GM19395 (cell line): ENCODE results near the gene TTLL11.
"Not testable (repeated sequence)": the region's sequence is repeated elsewhere in the genome, so short reads cannot be mapped to it uniquely, and the experiment has no call there.

Source experiments
- ATAC-seq: cut with Tn5 transposase; IDR thresholded peaks from one replicate; pipeline ENCODE4 v1.9.1; 2021; ENCODE audit warnings: mild to moderate bottlenecking, moderate library complexity; ENCODE audit not compliant: unreplicated experiment

TTLL11 gene

DNA sequence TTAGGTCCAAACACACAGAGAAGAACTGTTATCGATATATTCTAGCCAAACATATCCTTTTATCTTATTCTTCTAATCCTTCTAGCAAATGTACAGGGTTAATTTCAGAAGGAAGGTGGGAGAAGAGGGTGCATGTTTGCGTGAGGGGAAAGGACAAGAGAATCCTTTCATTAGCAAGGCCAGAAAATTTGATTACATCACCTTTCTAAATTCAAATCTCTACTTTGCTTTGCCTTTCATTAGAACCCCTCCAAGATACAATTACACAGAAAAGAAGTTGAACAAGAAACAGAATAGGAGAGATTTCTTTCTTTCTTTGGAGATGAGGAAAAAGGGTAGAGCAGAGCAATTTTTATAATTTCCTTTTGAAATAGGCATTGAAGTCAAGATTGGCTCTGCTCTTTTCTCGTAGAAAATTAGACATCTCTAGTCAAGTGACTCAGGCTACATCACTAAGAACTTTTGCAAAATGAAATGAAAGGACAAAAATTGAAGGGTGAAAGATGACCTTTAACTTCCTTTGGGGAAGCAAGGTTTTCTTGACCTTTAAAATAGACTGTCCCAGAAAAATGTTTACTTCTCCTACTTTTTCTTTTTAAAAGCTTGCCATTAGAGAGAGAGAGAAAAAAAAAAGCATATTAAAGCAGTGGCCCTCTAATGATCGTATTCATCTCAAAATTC lies 81.2 kb downstream of the TTLL11 start:
- no peak for ATAC-seq

DNA sequence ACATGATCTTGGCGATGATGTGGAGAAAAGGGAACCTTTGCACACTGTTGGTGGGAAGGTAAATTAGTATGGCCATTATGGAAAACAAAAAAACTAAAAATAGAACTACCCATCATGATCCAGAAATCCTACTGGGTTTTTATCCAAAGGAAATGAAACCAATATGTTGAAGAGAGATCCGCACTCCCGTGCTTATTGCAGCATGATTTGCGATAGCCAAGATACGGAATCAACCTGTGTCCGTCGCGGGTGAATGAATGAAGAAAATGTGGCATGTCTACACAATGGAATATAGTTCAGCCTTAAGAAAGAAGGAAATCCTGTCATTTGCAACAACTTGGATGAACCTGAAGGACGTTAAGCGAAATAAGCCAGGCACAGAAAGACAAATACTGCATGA lies 84.5 kb downstream of the TTLL11 start:
- no peak for ATAC-seq

DNA sequence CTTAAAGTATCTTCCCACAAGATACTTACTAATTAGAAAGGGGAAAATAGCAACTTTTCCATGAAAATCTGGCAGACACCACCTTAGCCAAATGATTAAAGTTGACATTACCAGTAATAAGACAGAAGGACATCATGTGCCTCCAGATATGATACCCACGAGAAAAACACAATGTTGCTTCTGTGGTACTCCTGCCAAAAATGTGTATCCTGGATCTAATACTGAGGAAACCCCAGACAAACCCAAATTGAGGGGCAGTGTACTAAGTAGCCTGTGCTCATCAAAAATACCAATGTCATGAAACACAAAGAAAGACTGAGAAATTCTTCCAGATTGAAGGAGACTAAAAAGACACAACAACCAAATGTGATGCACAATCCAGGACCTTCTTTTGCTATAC lies 85.3 kb downstream of the TTLL11 start:
- no peak for ATAC-seq

DNA sequence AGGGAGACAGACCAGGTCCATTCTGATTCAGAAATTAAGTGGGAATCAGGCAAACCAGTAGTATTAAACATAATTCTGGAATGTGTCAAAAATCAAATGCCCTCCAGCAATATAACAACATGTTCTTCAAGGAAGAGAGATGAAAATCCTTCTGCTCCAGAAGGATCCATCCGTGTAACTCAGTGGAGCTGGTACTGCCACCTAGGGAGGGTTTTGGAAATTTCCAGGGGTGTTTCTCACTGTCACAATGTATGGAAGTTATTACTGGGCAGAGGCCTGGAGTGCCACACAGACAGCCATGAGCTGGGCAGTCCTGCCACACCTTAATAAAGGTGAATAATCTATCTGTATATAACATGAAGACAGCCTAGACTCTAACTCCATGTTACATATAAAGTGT lies 87.5 kb downstream of the TTLL11 start:
- no peak for ATAC-seq

DNA sequence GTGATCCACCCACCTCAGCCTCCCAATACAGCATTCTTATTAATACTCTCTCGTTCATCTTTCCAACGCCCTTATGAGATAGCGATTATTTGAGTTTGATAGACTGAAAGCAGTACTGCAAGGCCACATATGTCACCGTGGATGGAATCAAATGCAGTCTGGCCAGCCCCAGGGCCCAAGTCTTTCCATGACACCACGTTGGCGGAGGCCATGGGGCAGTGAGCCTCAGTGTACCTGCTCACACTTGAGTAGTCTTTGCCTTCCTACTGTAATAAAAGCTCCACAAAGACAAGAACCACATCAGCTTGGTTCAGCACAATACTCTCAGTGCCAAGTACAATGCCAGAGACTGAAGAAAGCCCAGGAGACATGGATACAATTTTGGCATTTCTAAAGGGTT lies 88.5 kb downstream of the TTLL11 start:
- no peak for ATAC-seq

DNA sequence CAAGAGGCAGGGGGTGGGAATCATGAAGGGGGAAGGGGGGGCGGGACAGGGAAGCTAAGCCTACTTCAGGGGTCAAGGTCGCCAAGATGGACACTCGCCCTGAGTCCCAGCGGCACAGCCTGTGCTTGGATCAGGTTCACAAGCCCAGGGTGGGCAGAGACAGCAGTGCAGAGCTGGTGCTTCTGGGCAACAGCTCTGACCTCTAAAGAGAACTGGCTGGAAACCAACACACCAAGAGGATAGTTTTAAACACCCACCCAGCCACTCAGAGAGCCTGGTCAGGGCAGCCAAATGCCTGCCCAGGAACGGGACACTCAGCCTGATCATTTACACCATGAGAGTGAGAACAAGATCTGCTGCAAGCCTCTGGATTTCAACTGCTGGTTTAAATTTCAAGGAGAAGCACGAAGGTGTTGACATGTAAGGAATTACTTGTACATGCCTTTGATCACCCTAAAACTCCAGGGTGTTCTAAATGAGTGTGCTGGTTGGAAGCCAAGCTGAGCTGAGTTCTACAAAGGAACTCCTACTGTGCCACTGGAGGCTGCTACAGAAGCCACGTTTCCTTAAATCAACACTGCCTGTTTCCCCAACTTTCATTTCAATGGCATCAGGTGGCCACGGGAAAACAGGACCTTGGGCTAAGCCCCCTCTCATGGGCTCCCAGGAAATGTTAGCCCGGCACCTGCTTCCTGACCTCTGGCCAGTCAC lies 91.5 kb downstream of the TTLL11 start:
- no peak for ATAC-seq

DNA sequence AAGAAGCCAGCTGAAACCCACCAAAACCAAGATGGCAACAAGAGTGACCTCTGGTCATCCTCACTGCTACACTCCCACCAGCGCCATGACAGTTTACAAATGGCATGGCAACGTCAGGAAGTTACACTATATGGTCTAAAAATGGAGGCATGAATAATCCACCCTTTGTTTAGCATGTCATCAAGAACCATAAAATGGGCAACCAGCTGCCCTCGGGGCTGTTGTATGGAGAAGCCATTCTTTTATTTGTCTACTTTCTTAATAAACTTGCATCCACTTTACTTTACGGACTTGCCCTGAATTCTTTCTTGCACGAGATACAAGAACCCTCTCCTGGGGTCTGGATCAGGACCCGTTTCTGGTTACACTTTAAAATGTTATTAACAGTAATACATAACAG lies 92.6 kb downstream of the TTLL11 start:
- ATAC-seq, result not testable (repeated sequence)

DNA sequence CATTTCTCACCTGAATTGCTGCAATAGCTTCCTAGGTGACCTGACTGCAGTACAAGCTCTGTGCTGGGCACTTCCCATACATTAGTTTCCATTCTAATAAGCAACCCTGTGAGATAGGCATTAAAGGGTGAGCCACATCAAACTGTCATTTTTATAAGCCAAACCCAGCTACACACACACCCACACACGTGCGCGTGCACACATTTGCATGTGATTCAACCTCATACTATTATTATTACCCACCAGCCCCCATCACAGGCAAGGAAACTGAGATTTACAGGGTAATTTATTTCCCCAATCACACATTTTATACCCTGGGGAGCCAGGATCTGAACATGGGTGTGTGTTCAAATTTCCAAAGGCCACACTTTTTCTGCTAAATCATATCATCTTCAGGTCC lies 93.6 kb downstream of the TTLL11 start:
- no peak for ATAC-seq

DNA sequence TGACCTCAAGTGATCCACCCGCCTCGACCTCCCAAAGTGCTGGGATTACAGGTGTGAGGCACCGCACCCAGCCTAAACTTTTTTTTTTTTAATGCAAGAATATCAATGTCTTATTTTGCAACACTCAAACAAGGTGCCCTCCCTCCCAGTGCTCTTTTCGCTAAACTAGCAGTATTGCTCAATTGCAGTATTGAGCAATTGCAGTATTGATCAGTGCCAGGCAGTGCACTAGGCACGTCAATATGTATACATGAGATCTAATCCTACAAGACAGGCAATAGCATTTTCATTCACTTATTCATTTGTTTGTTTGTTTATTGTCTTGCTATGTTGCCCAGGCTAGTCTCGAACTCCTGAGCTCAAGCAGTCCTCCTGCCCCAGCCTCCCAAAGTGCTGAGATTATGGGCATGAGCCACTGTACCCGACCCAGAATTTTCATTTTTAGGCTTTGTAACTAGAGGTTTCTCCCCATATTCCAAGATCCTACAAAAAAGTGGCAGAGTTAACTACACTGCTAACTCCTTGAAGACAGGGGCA lies 94.5 kb downstream of the TTLL11 start:
- ATAC-seq, result no peak

DNA sequence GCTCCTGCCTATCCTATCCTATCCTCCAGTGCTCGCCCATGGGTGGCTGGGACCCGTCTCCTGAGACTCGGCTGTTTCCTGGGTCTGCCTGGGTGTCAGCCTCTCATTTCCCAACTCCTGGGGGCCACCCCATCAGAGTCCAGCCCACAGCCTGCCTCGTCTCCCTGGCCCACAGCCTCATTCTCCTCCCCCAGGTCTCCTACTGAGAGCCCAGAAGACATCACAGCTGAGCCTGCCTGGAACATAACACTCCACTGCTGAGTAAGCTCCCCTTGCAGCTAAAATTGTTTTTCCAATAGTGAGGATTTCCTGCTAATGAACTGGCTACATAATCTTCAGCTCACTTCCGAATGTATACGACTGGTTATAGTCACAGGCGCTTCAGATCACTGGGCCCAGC lies 95.3 kb downstream of the TTLL11 start:
- ATAC-seq, result no peak

DNA sequence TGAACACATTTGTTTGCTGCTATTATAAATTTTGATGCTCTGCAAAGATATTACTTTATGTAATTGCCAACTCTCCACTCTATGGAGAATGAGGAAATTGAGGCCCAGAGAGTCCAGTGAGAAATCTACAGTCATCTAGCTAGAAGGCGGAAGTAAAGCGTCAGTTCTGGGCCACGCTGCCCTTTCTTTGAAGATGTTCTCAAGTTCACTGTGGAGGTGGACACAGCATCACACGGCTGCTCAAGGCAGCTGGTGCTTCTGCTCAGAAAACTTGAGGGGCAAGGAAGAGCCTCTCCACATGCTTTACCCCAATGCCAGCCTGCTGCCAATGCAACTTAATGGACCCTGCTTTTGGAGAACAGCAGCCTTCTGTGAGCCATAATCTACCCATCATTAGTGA lies 96.3 kb downstream of the TTLL11 start:
- no peak for ATAC-seq

DNA sequence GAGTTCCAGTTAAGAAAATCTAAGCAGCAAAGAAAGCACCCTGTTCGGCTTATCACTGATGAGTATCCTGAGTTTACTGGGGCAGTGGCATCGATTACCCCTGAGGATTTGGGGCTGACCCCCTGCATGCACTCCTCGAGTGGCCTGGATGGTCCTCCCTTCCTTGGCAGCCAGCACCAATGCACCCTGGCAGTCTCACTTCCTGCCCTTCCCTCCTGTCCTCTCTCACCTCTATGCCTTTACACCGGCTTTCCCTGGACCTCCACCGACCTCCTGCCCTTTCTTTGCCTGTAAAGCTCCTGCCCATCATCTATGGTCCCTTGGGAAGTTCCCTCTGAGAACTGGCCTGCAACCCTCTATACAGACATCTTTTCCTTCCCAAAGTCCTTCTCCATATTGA lies 97.1 kb downstream of the TTLL11 start:
- ATAC-seq, result no peak

DNA sequence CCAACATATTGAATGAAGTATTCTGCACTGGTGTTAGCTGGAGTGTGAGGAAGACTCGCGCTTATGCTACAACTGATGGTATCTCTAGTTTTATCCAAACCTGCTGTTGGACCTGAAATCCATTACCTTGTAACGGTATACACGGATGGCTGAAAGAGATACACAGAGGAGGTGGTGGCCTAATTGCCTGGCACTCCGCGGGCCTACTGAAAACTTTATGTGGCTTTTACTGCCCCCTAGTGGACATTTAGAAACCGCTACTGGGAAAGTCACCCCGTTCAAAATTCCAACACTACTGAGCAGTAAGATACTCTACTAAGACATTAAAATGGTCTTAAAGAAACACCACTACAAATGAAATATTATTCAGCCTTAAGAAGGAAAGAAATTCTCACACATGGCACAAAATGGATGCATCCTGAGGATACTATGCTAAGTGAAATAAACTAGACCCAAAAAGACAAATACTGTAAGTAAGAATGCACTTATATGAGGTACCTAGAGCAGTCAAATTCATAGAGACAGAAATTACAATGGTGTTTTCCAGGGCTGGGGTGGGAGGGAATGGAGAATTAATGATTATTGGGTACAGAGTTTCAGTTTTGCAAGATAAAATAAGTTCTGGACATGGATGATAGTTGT lies 100.4 kb downstream of the TTLL11 start:
- no peak for ATAC-seq

DNA sequence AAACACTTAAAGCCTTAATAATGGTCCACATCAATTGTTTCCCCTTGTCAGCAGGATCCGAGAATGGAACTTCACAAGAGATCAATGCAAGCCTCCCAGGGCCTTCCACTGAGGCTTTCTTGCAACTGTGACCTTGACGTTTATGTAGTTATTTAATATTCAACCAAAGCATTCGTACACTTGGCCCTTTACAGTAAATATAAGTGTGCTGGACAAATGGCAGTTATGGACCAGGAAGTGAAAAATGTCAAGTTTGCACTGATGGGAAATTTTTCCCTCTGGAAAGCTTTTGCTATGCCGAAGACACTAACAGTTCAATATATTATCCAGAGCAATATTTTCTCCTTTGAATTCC lies 101.8 kb downstream of the TTLL11 start:
- ATAC-seq, result no peak

DNA sequence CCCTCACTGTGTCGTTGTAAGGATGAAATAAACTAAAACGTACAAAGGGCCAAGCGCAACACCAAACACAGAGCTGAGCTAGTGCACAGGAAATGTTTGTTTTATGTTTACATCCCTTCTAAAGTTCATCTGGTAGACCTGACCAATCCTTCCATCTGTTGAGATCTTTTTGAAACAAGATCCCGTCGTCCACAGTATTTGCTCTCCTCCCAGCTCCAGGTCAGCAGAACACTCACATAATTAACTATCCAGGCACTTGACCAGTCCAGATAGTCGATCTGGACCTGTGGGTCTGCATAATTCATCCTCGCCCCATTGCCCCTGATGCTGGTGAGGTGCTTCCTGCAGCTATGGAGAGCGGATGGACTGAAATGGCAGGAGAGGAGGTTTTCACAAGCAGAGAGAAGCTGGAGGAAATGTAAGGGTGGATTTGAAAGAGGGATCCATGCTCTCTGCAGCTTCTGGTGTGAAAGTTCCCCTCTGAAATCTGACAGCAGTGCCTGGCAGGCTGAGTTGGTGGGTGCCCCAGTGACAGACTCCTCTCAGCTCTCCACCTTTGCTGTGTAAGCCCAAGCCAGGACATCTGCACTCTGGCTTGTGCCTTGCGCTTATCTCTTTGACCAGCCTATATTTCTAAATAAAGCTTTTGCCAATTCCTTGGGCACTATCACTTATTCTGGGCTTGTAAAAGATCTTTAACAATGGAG lies 102.4 kb downstream of the TTLL11 start:
- ATAC-seq, result no peak

DNA sequence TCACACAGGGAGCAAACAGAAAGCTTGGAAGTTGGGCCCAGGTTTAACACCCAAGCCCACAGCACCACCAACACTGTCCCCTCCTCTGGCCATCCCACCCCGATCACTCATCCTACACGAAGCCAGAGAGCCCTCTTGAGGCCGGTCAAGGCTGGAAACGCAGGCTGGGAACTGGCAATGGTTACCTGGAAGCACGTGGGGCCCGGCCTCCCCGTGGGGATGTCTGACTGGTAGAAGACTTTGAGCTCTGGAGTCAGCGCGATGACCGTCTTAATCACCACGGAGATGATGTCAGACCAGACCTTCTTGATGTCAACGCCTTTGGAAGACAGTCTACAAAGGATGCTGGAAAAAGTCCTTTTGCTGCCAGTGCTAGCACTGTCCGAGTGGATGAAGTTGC lies 104.1 kb downstream of the TTLL11 start:
- no peak for ATAC-seq

DNA sequence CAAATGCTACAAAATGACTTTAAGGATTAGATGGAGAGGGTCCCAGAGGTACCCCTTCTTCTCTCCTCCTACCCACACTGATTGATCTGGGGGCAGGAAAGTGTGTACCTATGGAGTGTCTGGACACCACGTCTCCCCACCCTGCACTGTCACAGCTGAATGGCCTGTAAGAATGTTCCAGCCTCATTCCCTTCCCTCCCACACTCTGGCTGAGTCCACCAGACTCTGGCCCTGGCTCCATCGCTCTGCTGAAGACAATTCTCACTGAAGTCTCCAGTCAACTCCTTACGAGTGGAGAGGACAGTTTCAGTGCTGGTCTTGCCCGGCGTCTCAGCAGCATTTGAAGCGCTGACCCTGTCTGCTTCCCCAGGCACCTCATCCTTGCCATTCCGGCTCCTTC lies 105.8 kb downstream of the TTLL11 start:
- no peak for ATAC-seq

DNA sequence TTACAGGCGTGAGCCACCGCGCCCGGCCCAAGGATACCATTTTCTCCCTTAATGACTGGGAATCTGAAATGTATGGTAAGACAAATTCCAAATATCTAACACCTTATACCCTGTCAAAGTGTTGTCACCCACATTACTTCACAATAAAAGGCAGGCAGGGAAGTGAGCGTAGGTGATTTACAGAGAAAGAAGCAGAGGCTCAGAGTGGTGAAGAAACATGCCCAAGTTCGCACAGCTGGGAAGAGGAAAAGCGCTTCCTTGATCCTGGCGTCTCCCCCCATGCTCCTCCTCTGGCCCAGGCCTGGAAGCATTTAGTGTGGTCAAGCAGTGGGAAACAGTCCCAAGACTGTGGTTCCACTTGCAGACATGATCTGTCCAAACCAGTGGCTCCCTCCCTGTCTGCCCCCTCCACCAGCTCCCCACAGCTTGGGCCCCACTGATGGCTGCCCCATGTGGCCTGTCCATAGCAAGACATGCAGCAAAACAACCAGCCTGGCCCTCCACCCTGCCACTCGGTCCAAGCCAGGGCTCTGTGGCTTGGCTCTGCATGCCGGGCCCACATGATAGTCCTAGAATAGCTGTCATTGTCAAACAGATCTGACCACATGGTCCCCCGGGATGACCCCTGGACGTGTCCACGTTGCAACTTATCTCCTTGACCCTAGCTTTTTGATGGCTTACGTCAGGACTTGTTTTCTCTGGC lies 107.2 kb downstream of the TTLL11 start:
- no peak for ATAC-seq

DNA sequence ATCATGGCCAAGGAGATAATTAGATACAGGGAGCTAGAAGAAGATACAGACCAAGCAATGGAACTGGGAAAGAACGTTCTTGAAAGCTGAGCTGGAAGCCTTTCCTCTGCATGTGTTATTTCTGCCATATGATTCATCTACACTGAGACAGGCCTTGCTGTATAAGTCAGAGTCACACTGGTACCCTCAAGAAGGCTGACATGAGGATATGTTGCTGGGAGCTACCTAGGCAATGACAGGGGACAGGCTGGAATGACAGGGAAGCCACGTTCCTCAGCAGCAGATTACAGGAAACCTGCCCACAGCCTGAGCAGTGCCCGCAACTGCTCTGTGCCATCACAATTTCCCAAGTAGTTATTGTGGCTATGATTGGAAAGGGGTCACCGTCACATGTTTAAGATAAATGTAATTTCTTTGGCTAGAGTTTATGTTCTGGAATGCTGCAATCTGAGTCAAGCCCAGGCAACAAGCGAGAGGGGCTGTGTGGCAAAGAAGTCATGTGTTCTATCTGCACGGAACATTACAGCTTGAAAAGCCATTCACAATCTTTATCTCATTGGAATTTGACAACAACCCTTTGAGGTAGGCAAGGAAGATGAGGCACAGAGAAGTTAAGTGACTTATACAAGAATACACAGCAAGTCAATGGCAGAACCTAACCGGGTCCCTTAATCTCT lies 108.2 kb downstream of the TTLL11 start:
- ATAC-seq, result no peak

DNA sequence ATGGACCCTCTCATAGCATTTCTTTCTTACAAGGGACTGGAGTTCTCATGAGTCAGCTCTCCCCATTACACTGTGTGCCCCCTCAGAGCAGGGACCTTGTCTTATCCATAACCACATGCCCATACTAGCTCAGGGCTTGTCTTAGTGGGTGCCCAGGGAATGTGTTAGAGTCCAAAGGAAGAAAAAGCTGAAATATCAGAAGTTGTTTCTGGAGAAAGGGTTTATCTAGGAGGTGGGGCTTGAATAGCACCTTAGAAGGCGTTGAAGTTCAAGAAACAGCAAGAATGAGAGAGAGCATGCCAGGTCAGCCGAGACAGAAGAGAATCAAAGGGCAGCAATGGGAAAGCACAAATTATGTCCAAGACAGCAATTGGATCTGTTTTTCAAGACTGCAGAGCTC lies 109.4 kb downstream of the TTLL11 start:
- ATAC-seq, result no peak
